Activated CD4-positive, CD25-positive, alpha-beta regulatory T cell treated with anti-CD3 and anti-CD28 coated beads, Interleukin-2, amount 50 U/mL, for 24 hours (primary cell): ENCODE results near the gene PLCG1.

Experiments used
- ATAC-seq, 2 donors: fragments of 150-1000 bp; cut with Tn5 transposase; one replicate each; pipeline ENCODE4 v1.10.0; 2021; ENCODE audit warnings: mild to moderate bottlenecking in 1 of 2, moderate library complexity in 1 of 2

PLCG1 gene

GRCh38 chr20:41143354-41143753 lies 6.0 kb downstream of the PLCG1 start:
- no peak for ATAC-seq

- no peak for ATAC-seq
Measured at GRCh38 chr20:41145317-41145716, 8.0 kb downstream of the PLCG1 start.

- ATAC-seq, result no peak
Measured at GRCh38 chr20:41145821-41146620, 8.7 kb downstream of the PLCG1 start.

GRCh38 chr20:41147767-41148191 lies 10.4 kb downstream of the PLCG1 start:
- no peak for ATAC-seq

- no peak for ATAC-seq
Measured at GRCh38 chr20:41148942-41149341, 11.6 kb downstream of the PLCG1 start.

GRCh38 chr20:41150664-41151063 lies 13.3 kb downstream of the PLCG1 start:
- peak; percentile 35 to 37 for ATAC-seq

- no peak for ATAC-seq
Measured at GRCh38 chr20:41151134-41151869, 14.0 kb downstream of the PLCG1 start.

GRCh38 chr20:41152108-41152757 lies 14.9 kb downstream of the PLCG1 start:
- no peak for ATAC-seq

GRCh38 chr20:41154436-41155176 lies 17.3 kb downstream of the PLCG1 start:
- no peak for ATAC-seq

GRCh38 chr20:41155261-41155660 lies 17.9 kb downstream of the PLCG1 start:
- no peak for ATAC-seq

- no peak for ATAC-seq
Measured at GRCh38 chr20:41158082-41158625, 20.8 kb downstream of the PLCG1 start.

GRCh38 chr20:41159547-41159946 lies 22.2 kb downstream of the PLCG1 start:
- no peak for ATAC-seq

GRCh38 chr20:41160686-41161085 lies 23.3 kb downstream of the PLCG1 start:
- ATAC-seq, result no peak

GRCh38 chr20:41161886-41162285 lies 24.5 kb downstream of the PLCG1 start:
- ATAC-seq, result no peak

GRCh38 chr20:41162396-41162795 lies 25.1 kb downstream of the PLCG1 start:
- no peak for ATAC-seq

- ATAC-seq, result no peak
Measured at GRCh38 chr20:41163821-41164220, 26.5 kb downstream of the PLCG1 start.

GRCh38 chr20:41165001-41165882 lies 27.9 kb downstream of the PLCG1 start:
- ATAC-seq, result no peak

- ATAC-seq, result no peak
Measured at GRCh38 chr20:41166201-41167117, 29.1 kb downstream of the PLCG1 start.

- ATAC-seq, result no peak
Measured at GRCh38 chr20:41167118-41167470, 29.8 kb downstream of the PLCG1 start.

GRCh38 chr20:41167481-41168253 lies 30.3 kb downstream of the PLCG1 start:
- ATAC-seq, result no peak
